A673 (cell line): ENCODE data around the gene SLC25A6. TPM values are rescaled to one million over a fixed set of nuclear protein-coding genes. Genes with fewer than 3 reads are reported as not detected.

ENCODE experiments used
- BruUV-seq: library from RNA; stranded (reverse); fragments of 400-500 nt; replicated peaks from 2 replicates; lab custom pipeline; 2021; lab: Mats Ljungman, UMichigan
- CTCF ChIA-PET: fragments of 300-600 bp; sonication (Branson Sonifier 250); formaldehyde crosslinking; loops from one replicate; lab custom pipeline; 2022; ENCODE audit warnings: antibody characterized with exemption; lab: Charles Lee
- POLR2A ChIA-PET: fragments of 300-600 bp; sonication (Branson Sonifier 250); formaldehyde crosslinking; loops from one replicate; lab custom pipeline; 2022; ENCODE audit warnings: antibody characterized with exemption; ENCODE audit not compliant: low non-redundant PET; lab: Charles Lee
- DNase-seq: peaks from one replicate; pipeline ENCODE4 v3.0.0-alpha.2; 2015; ENCODE audit warnings: low spot score
- H3K27ac ChIP-seq: fragments of 200-600 bp; sonication (generic); 2 replicates; pipeline ENCODE4 v1.5.1; 2016; ENCODE audit warnings: mixed run types, low read depth, mild to moderate bottlenecking, mixed read lengths, antibody characterized with exemption, low read length; ENCODE audit not compliant: poor library complexity, severe bottlenecking
- H3K27me3 ChIP-seq: fragments of 200-600 bp; sonication (generic); replicated peaks from 2 replicates; pipeline ENCODE4 v1.6.1; 2017; ENCODE audit warnings: mixed run types, low read depth, mild to moderate bottlenecking, mixed read lengths, antibody characterized with exemption, low read length; ENCODE audit not compliant: insufficient read depth, poor library complexity
- H3K36me3 ChIP-seq: fragments of 200-600 bp; sonication (generic); 2 replicates; pipeline ENCODE4 v1.6.1; 2016; ENCODE audit warnings: mixed run types, mild to moderate bottlenecking, mixed read lengths, antibody characterized with exemption, low read length; ENCODE audit not compliant: insufficient read depth, poor library complexity, severe bottlenecking
- H3K4me1 ChIP-seq: fragments of 200-600 bp; sonication (generic); 2 replicates; pipeline ENCODE4 v1.6.1; 2017; ENCODE audit warnings: mixed run types, mild to moderate bottlenecking, mixed read lengths, antibody characterized with exemption, low read length; ENCODE audit not compliant: insufficient read depth, poor library complexity, severe bottlenecking
- H3K4me3 ChIP-seq: fragments of 200-600 bp; sonication (generic); 2 replicates; pipeline ENCODE4 v1.5.1; 2016; ENCODE audit warnings: low read depth, mixed run types, mild to moderate bottlenecking, mixed read lengths, low read length; ENCODE audit not compliant: poor library complexity, severe bottlenecking
- H3K9me3 ChIP-seq: fragments of 200-600 bp; sonication (generic); 2 replicates; pipeline ENCODE4 v1.6.1; 2016; ENCODE audit warnings: mixed run types, low read depth, mild to moderate bottlenecking, mixed read lengths, antibody characterized with exemption, low read length; ENCODE audit not compliant: poor library complexity, severe bottlenecking
- CTCF ChIP-seq: fragments of 300-800, 200-600 bp; sonication (generic); conservative IDR thresholded peaks from 2 replicates; pipeline ENCODE4 v1.5.1; 2017; ENCODE audit warnings: low read depth, mild to moderate bottlenecking, antibody characterized with exemption, low read length, moderate library complexity, mixed read lengths
- EZH2 ChIP-seq: fragments of 200-600 bp; sonication (generic); IDR thresholded peaks from 2 replicates; pipeline ENCODE4 v1.6.1; 2017; ENCODE audit warnings: borderline replicate concordance, low read depth, mild to moderate bottlenecking, mixed read lengths, antibody characterized with exemption, low read length; ENCODE audit not compliant: poor library complexity, severe bottlenecking
- intact Hi-C: fragments of 100-400 bp; cut with micrococcal nuclease; formaldehyde crosslinking; loops from one replicate; pipeline ENCODE4 v1.10.0; 2022; ENCODE audit not compliant: unreplicated experiment
- total RNA-seq: library from RNA; stranded (reverse); gene quantifications from 2 replicates; pipeline ENCODE4 v1.2.3, GENCODE V29; 2021

The SLC25A6 gene
- total RNA-seq, 1 experiment from 2014 or later = 423 TPM

GRCh38 chrX:1361275-1361674 is 30.6 kb downstream of the SLC25A6 start:
- H3K4me1 ChIP-seq = no peaks in the 10 kb centered on the region
- no peak overlapping the region for H3K4me3 ChIP-seq
- no peaks in the 10 kb centered on the region for H3K27me3 ChIP-seq
- CTCF ChIA-PET = no interaction called here
- no peak overlapping the region for H3K27ac ChIP-seq
- intact Hi-C loops = no loop called here
- DNase-seq = no peak
- no peaks in the 10 kb centered on the region for H3K9me3 ChIP-seq
- POLR2A ChIA-PET = no interaction called here
- BruUV-seq = no TSS peak
- H3K36me3 ChIP-seq = no peaks in the 10 kb centered on the region
- TF ChIP-seq EZH2 (no peak), CTCF (no peak)

- H3K27me3 ChIP-seq = no peaks in the 10 kb centered on the region
- BruUV-seq = no TSS peak
- no peak overlapping the region for H3K27ac ChIP-seq
- H3K36me3 ChIP-seq = no peaks in the 10 kb centered on the region
- intact Hi-C loops = no loop called here
- H3K4me1 ChIP-seq = no peaks in the 10 kb centered on the region
- H3K4me3 ChIP-seq = no peak overlapping the region
- ChIA-PET CTCF (no interaction called here), POLR2A (no interaction called here)
- no peak for DNase-seq
- no peaks in the 10 kb centered on the region for H3K9me3 ChIP-seq
- no peak for TF ChIP-seq EZH2
- no peak for TF ChIP-seq CTCF
Measured at GRCh38 chrX:1360171-1360570, 31.7 kb downstream of the SLC25A6 start.

- H3K27ac ChIP-seq = no peak overlapping the region
- no TSS peak for BruUV-seq
- CTCF ChIA-PET = no interaction called here
- H3K4me3 ChIP-seq = no peak overlapping the region
- POLR2A ChIA-PET = no interaction called here
- no peak for DNase-seq
- no peaks in the 10 kb centered on the region for H3K36me3 ChIP-seq
- no peaks in the 10 kb centered on the region for H3K4me1 ChIP-seq
- intact Hi-C loops = no loop called here
- no peaks in the 10 kb centered on the region for H3K9me3 ChIP-seq
- no peaks in the 10 kb centered on the region for H3K27me3 ChIP-seq
- TF ChIP-seq CTCF (no peak), EZH2 (no peak)
Measured at GRCh38 chrX:1359477-1359873, 32.4 kb downstream of the SLC25A6 start.
